Measurements from ENCODE around the gene GJD3. TPM values are rescaled to one million over a fixed set of nuclear protein-coding genes. Genes with fewer than 3 reads are reported as not detected.

Gene GJD3
- total RNA-seq, 2 donors from 2014 or later, result 1.5 TPM; not detected in 1

- Histone ChIP-seq H3K4me1 (ENCODE audit: control insufficient read depth in 1 of 2, low read depth in 2 of 2) (peaks cover 81 to 91% of the 10 kb centered on the region in 2 donors), H3K27ac (peak overlapping the region; percentile 91), H3K4me3 (no peak overlapping the region), H3K9me3 (no peaks in the 10 kb centered on the region), H3K36me3 (no peaks in the 10 kb centered on the region), H3K27me3 (replicated peaks; ENCODE audit: insufficient read depth) (no peaks in the 10 kb centered on the region)
- DNase-seq (ENCODE audit: low spot score), result no peak
- TF ChIP-seq, protein P1, sequence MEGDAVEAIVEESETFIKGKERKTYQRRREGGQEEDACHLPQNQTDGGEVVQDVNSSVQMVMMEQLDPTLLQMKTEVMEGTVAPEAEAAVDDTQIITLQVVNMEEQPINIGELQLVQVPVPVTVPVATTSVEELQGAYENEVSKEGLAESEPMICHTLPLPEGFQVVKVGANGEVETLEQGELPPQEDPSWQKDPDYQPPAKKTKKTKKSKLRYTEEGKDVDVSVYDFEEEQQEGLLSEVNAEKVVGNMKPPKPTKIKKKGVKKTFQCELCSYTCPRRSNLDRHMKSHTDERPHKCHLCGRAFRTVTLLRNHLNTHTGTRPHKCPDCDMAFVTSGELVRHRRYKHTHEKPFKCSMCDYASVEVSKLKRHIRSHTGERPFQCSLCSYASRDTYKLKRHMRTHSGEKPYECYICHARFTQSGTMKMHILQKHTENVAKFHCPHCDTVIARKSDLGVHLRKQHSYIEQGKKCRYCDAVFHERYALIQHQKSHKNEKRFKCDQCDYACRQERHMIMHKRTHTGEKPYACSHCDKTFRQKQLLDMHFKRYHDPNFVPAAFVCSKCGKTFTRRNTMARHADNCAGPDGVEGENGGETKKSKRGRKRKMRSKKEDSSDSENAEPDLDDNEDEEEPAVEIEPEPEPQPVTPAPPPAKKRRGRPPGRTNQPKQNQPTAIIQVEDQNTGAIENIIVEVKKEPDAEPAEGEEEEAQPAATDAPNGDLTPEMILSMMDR (IDR thresholded peaks at IDR 0.05), result no peak
- ATAC-seq (ENCODE audit: insufficient number of reproducible peaks, low FRiP score, low read depth), result no peak
These were observed 49.3 kb downstream of the GJD3 start for GRCh38 chr17:40315206-40315605.

DNA sequence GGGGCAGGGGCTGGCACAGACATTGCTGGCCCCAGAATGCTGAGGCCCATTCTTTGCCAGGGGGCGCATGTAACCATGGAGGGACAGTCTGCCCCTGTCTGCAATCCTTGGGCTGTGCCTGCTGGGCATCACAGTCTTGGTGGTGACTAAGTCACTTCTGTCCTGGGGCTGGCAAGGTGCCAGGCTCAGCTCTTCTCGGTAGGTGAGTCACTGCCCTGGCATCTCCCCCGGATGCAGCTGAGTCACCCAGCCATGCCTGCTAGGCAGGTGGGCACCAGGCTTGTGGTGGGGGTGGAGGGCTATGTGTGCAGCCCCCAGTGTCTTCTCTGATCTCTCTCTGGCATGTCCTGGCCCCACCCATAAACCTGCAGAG lies 50.0 kb downstream of the GJD3 start:
- Histone ChIP-seq H3K27ac (peak overlapping the region; percentile 84 to 91), H3K9me3 (no peaks in the 10 kb centered on the region), H3K4me3 (no peak overlapping the region), H3K36me3 (no peaks in the 10 kb centered on the region), H3K4me1 (ENCODE audit: control insufficient read depth in 1 of 2, low read depth in 2 of 2) (peaks cover 81 to 91% of the 10 kb centered on the region in 2 donors), H3K27me3 (replicated peaks; ENCODE audit: insufficient read depth) (no peaks in the 10 kb centered on the region)
- ATAC-seq (ENCODE audit: insufficient number of reproducible peaks, low FRiP score, low read depth) (peak; percentile 29), DNase-seq (ENCODE audit: low spot score) (peak; percentile 97)
- TF ChIP-seq, protein P1 (IDR thresholded peaks at IDR 0.05), result no peak

DNA sequence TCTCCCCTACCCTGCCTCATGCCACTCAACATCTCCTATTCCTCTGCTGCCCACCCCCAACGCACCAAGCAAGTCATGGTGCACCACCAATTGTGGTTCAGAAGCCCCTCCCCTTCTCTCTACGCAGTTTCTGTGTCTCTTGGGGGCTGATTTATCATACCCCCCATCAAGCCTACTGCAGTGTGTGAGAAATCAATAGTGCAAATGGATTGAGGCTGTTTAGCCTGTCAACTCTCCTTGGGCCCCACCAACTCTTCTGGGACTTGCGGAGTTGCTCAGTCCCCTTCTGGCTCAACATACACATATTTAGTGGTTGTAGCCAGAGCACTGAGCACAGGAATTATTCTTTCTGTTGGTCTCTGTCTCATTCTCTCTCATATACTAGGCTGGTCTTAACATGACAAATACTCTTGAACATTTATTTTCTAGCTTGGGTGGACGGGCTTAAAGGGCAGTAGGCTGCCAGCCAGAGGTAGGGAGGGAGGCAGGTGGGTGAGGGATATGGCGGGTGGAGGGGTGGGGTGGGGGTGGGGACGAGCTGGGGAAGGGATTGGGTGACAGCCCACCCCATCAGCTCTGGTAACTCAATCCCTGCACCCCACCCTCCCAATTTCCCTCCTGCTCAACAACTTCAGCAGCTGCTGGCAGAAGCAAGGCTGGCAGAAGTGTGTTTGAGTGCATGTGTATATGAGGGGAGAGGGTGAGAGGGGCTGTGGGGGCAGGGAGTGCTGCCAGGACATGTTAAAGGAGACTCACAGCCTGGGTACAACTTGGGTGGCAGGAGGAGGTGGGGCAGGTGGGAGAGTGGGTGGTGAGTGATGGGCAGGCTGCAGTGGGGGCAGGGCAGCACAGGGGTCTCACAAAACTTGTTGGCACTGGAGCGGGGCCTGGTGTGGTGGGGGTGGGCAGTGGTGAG lies 50.6 kb downstream of the GJD3 start:
- Histone ChIP-seq H3K4me3 (no peak overlapping the region), H3K36me3 (no peaks in the 10 kb centered on the region), H3K9me3 (no peaks in the 10 kb centered on the region), H3K27ac (peak overlapping the region; percentile 84 to 91), H3K27me3 (replicated peaks; ENCODE audit: insufficient read depth) (no peaks in the 10 kb centered on the region), H3K4me1 (ENCODE audit: control insufficient read depth in 1 of 2, low read depth in 2 of 2) (peaks cover 81 to 91% of the 10 kb centered on the region in 2 donors)
- ATAC-seq (ENCODE audit: insufficient number of reproducible peaks, low FRiP score, low read depth) (no peak), DNase-seq (ENCODE audit: low spot score) (no peak)
- TF ChIP-seq, protein P1 (IDR thresholded peaks at IDR 0.05), result no peak

Other genes with a start within 250 kb of the GJD3 start
- gene MSL1, start 242.8 kb downstream of the GJD3 start, total RNA-seq, result 100 to 1,000 TPM in 1 of 2 donors, 10 to 100 TPM in 1; 69.3 to 107 TPM
- 100 to 1,000 TPM in 1 of 2 donors, 10 to 100 TPM in 1; 81.8 to 108 TPM for gene CASC3, start 224.2 kb downstream of the GJD3 start, total RNA-seq
- 10 to 100 TPM in 1 of 2 donors, 1 to 10 TPM in 1; 7.3 to 21.7 TPM for gene RAPGEFL1, start 187.3 kb downstream of the GJD3 start, total RNA-seq
- gene WIPF2, start 145.4 kb downstream of the GJD3 start, total RNA-seq, result 10 to 100 TPM in 1 of 2 donors, 1 to 10 TPM in 1; 8.9 to 14.0 TPM
- gene CDC6, start 76.9 kb downstream of the GJD3 start, total RNA-seq, result 1 to 10 TPM in 1 of 2 donors, under 1 TPM in 1; 0.71 to 6.8 TPM
- gene RARA, start 55.6 kb downstream of the GJD3 start, total RNA-seq, result 10 to 100 TPM; 46.8 to 73.4 TPM
- gene TOP2A, start 53.2 kb upstream of the GJD3 start, total RNA-seq, result 1 to 10 TPM in 1 of 2 donors, under 1 TPM in 1; 0.81 to 8.5 TPM
- 100 to 1,000 TPM; 177 to 310 TPM for gene IGFBP4, start 78.7 kb upstream of the GJD3 start, total RNA-seq
- gene TNS4, start 136.9 kb upstream of the GJD3 start, total RNA-seq, result under 1 TPM; 0.14 to 0.78 TPM
- gene CCR7, start 200.7 kb upstream of the GJD3 start, total RNA-seq, result not detected